H9 (cell line): ENCODE results near the gene SCYGR1. TPM values are rescaled to one million over a fixed set of nuclear protein-coding genes. Genes with fewer than 3 reads are reported as not detected.

ENCODE experiments used
- DNase-seq: peaks from one replicate; pipeline ENCODE4 v3.0.0-alpha.2; 2017
- H2AFZ ChIP-seq: one replicate; pipeline ENCODE4 v1.6.1; 2013; ENCODE audit warnings: mild to moderate bottlenecking, low read length, control low read depth, moderate library complexity
- H2AK5ac ChIP-seq: 2 replicates; pipeline ENCODE4 v1.6.1; 2013; ENCODE audit warnings: low read length, control low read depth, mixed read lengths; ENCODE audit not compliant: insufficient read length
- H2BK120ac ChIP-seq: one replicate; pipeline ENCODE4 v1.6.1; 2013; ENCODE audit warnings: low read depth, mild to moderate bottlenecking, low read length, control low read depth, inconsistent platforms; ENCODE audit not compliant: poor library complexity, severe bottlenecking
- H2BK12ac ChIP-seq: 2 replicates; pipeline ENCODE4 v1.6.1; 2013; ENCODE audit warnings: low read length, control low read depth, mixed read lengths, low read depth; ENCODE audit not compliant: insufficient read length
- H2BK15ac ChIP-seq: 2 replicates; pipeline ENCODE4 v1.6.1; 2013; ENCODE audit warnings: low read depth, low read length, control low read depth
- H2BK20ac ChIP-seq: one replicate; pipeline ENCODE4 v1.6.1; 2013; ENCODE audit warnings: low read depth, mild to moderate bottlenecking, low read length, control low read depth, inconsistent platforms; ENCODE audit not compliant: poor library complexity, severe bottlenecking
- H2BK5ac ChIP-seq: 2 replicates; pipeline ENCODE4 v1.6.1; 2013; ENCODE audit warnings: low read length, control low read depth, mixed read lengths; ENCODE audit not compliant: insufficient read length
- H3K14ac ChIP-seq: 2 replicates; pipeline ENCODE4 v1.6.1; 2013; ENCODE audit warnings: low read length, control low read depth; ENCODE audit not compliant: insufficient read depth
- H3K18ac ChIP-seq: 2 replicates; pipeline ENCODE4 v1.6.1; 2013; ENCODE audit warnings: low read depth, mild to moderate bottlenecking, mixed read lengths, low read length, control low read depth; ENCODE audit not compliant: insufficient read length
- H3K23ac ChIP-seq: 2 replicates; pipeline ENCODE4 v1.6.1; 2013; ENCODE audit warnings: low read length, control low read depth, mixed read lengths, low read depth; ENCODE audit not compliant: insufficient read length
- H3K23me2 ChIP-seq: 2 replicates; pipeline ENCODE4 v1.6.1; 2013; ENCODE audit warnings: low read depth, mild to moderate bottlenecking, mixed read lengths, low read length, control low read depth; ENCODE audit not compliant: insufficient read length, poor library complexity, severe bottlenecking
- H3K27ac ChIP-seq: 2 replicates; pipeline ENCODE4 v1.5.1; 2013; ENCODE audit warnings: low read length, control low read depth, mixed read lengths, low read depth; ENCODE audit not compliant: insufficient read length
- H3K27me3 ChIP-seq: 2 replicates; pipeline ENCODE4 v1.6.1; 2013; ENCODE audit warnings: low read length, control low read depth, inconsistent platforms; ENCODE audit not compliant: insufficient read depth
- H3K4ac ChIP-seq: 2 replicates; pipeline ENCODE4 v1.6.1; 2013; ENCODE audit warnings: low read depth, mild to moderate bottlenecking, control low read depth, inconsistent platforms, low read length, moderate library complexity
- H3K4me1 ChIP-seq: 2 replicates; pipeline ENCODE4 v1.6.1; 2013; ENCODE audit warnings: low read length, control low read depth, inconsistent platforms; ENCODE audit not compliant: insufficient read depth
- H3K4me2 ChIP-seq: 2 replicates; pipeline ENCODE4 v1.6.1; 2013; ENCODE audit warnings: low read length, control low read depth, mixed read lengths; ENCODE audit not compliant: insufficient read length, insufficient read depth
- H3K56ac ChIP-seq: 2 replicates; pipeline ENCODE4 v1.6.1; 2013; ENCODE audit warnings: low read depth, mild to moderate bottlenecking, mixed read lengths, low read length, control low read depth; ENCODE audit not compliant: insufficient read length
- H3K79me1 ChIP-seq: 2 replicates; pipeline ENCODE4 v1.6.1; 2013; ENCODE audit warnings: low read depth, mild to moderate bottlenecking, moderate library complexity, low read length, control low read depth, inconsistent platforms; ENCODE audit not compliant: insufficient read depth, poor library complexity, severe bottlenecking
- H3K79me2 ChIP-seq: 2 replicates; pipeline ENCODE4 v1.6.1; 2013; ENCODE audit warnings: low read length, control low read depth, inconsistent platforms; ENCODE audit not compliant: insufficient read depth
- H3K9ac ChIP-seq: 2 replicates; pipeline ENCODE4 v1.6.1; 2013; ENCODE audit warnings: low read length, control low read depth, mixed read lengths; ENCODE audit not compliant: insufficient read length; ENCODE audit errors: extremely low read depth
- H3K9me3 ChIP-seq: one replicate; pipeline ENCODE4 v1.6.1; 2013; ENCODE audit warnings: low read depth, low read length, inconsistent platforms; ENCODE audit not compliant: control insufficient read depth
- H3T11ph ChIP-seq: one replicate; pipeline ENCODE4 v1.6.1; 2013; ENCODE audit warnings: mild to moderate bottlenecking, low read length, control low read depth, inconsistent platforms
- H4K20me1 ChIP-seq: one replicate; pipeline ENCODE4 v1.6.1; 2013; ENCODE audit not compliant: control insufficient read depth, insufficient read length, insufficient read depth
- H4K5ac ChIP-seq: 2 replicates; pipeline ENCODE4 v1.6.1; 2013; ENCODE audit warnings: low read depth, mild to moderate bottlenecking, mixed read lengths, low read length, control low read depth; ENCODE audit not compliant: insufficient read length
- H4K8ac ChIP-seq: replicated peaks from 2 replicates; pipeline ENCODE4 v1.6.1; 2013; ENCODE audit warnings: low read length, control low read depth, mixed read lengths, low read depth; ENCODE audit not compliant: insufficient read length
- H4K91ac ChIP-seq: 2 replicates; pipeline ENCODE4 v1.6.1; 2013; ENCODE audit warnings: low read depth, mild to moderate bottlenecking, moderate library complexity, mixed read lengths, low read length, control low read depth; ENCODE audit not compliant: insufficient read length
- H3K27ac Mint-ChIP-seq, 3 experiments: 2 replicates in 2 of 3; 3 replicates in 1 of 3; pipeline ENCODE4 v1.8.0; 2020 to 2021; ENCODE audit warnings: mixed read lengths in 3 of 3, mild to moderate bottlenecking in 1 of 3, moderate library complexity in 1 of 3
- H3K27me3 Mint-ChIP-seq: 2 replicates; pipeline ENCODE4 v1.8.0; 2021; ENCODE audit warnings: low read depth, mild to moderate bottlenecking, moderate library complexity, mixed read lengths
- H3K36me3 Mint-ChIP-seq, 3 experiments: 2 replicates in 2 of 3; 3 replicates in 1 of 3; pipeline ENCODE4 v1.8.0; 2020 to 2021; ENCODE audit warnings: low read depth in 3 of 3, mixed read lengths in 3 of 3; ENCODE audit not compliant: insufficient read depth in 1 of 3
- H3K4me1 Mint-ChIP-seq, 2 experiments: 2 replicates each; pipeline ENCODE4 v1.8.0; 2020; ENCODE audit warnings: mixed read lengths in 2 of 2
- H3K4me3 Mint-ChIP-seq, 2 experiments: 2 replicates in 1 of 2; 3 replicates in 1 of 2; pipeline ENCODE4 v1.8.0; 2020 to 2021; ENCODE audit warnings: mild to moderate bottlenecking in 2 of 2, mixed read lengths in 2 of 2, moderate library complexity in 1 of 2
- H3K9me3 Mint-ChIP-seq, 2 experiments: 2 replicates in 1 of 2; 3 replicates in 1 of 2; pipeline ENCODE4 v1.8.0; 2020; ENCODE audit warnings: mild to moderate bottlenecking in 2 of 2, mixed read lengths in 2 of 2, moderate library complexity in 1 of 2
- CTCF ChIP-seq: fragments of 200-600 bp; sonication (generic); conservative IDR thresholded peaks from 3 replicates; pipeline ENCODE4 v1.8.0; 2021; ENCODE audit warnings: antibody characterized with exemption, mild to moderate bottlenecking
- WGBS: extraction: QIAGEN DNeasy Blood & Tissue Kit; methylation state at CpG from one replicate; pipeline ENCODE4 v1.1.7; 2013; ENCODE audit warnings: missing lambda C conversion rate, low lambda C conversion rate, mixed read lengths; ENCODE audit not compliant: insufficient read length; ENCODE audit errors: extremely low coverage; 5-methylcytosine and 5-hydroxymethylcytosine counted together
- total RNA-seq: library from RNA; stranded (reverse); gene quantifications from 2 replicates; pipeline ENCODE4 v1.2.1, GENCODE V29; 2021

Gene SCYGR1
- total RNA-seq, 1 experiment from 2014 or later: not detected

- Histone ChIP-seq H2BK5ac (no peak overlapping the region), H3K27me3 (no peaks in the 10 kb centered on the region), H3K23ac (no peak overlapping the region), H4K8ac (no peak overlapping the region), H3K56ac (no peak overlapping the region), H4K91ac (no peak overlapping the region), H4K20me1 (no peaks in the 10 kb centered on the region), H3K14ac (no peak overlapping the region), H2BK15ac (no peak overlapping the region), H3T11ph (no peak overlapping the region), H3K23me2 (no peaks in the 10 kb centered on the region), H3K4me1 (no peaks in the 10 kb centered on the region), H3K9me3 (no peaks in the 10 kb centered on the region), H3K18ac (no peak overlapping the region), H4K5ac (no peak overlapping the region), H3K79me1 (no peaks in the 10 kb centered on the region), H2AK5ac (no peak overlapping the region), H3K79me2 (no peaks in the 10 kb centered on the region), H3K27ac (no peak overlapping the region), H2BK12ac (no peak overlapping the region), H2BK120ac (no peak overlapping the region), H3K4me2 (no peak overlapping the region), H3K9ac (no peak overlapping the region), H2AFZ (peak overlapping the region; percentile 48), H2BK20ac (no peak overlapping the region), H3K4ac (no peak overlapping the region)
- no peak for TF ChIP-seq CTCF
- Mint-ChIP-seq H3K4me1 (peaks cover 10 to 12% of the 10 kb centered on the region in 2 experiments), H3K27me3 (no peaks in the 10 kb centered on the region), H3K9me3 (no peaks in the 10 kb centered on the region), H3K36me3 (no peaks in the 10 kb centered on the region), H3K27ac (no peak overlapping the region; a peak in 1 of 7 replicates), H3K4me3 (no peak overlapping the region)
- DNase-seq: no peak
- WGBS: no CpG with 5 or more reads among the region's 9 CpGs
These were observed 10.9 kb downstream of the SCYGR1 start for GRCh38 chr2:227376656-227377396.
